Activated naive CD4-positive, alpha-beta T cell (primary cell): ENCODE data around the gene MIR17HG.
"Not testable (repeated sequence)": the region's sequence is repeated elsewhere in the genome, so short reads cannot be mapped to it uniquely, and the experiment has no call there.

Source experiments
- DNase-seq, 4 experiments: peaks; one replicate each; lab custom pipeline; 2025; lab: John Stamatoyannopoulos, UW

The MIR17HG gene

DNA sequence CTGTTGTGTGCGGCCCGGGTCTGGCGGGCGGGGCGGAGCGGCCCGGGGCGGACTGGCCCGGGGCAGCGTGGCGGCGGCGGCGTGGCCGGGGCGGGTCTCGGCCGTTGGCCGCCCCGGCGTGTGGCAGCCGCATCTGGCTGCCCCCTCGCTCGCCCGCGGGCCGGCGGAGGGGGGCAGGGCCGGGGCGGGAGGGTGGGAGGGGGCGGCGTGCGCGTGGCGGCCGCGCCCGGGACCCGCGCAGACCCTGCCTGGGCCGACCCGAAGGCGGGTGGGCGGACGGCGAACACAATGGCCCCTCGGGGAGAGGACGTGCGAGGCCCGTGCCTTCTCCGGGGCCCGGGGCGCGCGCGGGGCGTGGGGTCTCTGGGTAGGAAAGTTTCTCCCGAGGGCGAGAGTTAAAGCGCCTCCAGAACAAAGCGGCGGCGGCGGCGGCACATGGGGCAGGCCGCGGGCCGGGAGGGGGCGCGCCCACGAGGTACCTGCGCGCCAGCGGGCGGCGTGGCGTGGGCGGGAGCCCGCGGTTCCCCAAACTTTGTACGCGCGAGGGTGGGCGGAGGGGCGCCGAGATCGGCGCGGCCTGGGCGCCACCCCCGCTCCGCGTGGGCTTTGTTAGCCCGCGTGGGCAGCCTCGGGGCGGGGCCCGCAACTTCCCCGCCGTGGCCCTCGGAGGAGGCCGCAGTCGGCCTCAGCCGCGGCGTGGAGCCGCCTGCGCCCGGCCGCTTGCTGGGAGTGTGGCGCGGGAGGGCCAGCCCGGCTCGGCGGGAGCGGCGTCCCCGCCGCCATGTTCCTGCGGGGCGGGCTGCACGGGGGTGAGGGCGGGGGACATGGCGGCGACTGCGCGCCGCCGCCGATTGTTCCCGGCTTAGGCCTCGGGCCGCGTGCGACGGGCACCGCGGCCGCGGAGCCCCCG lies 764 bp downstream of the MIR17HG start:
- peak; percentile 57 to 76 (median 64) for DNase-seq

DNA sequence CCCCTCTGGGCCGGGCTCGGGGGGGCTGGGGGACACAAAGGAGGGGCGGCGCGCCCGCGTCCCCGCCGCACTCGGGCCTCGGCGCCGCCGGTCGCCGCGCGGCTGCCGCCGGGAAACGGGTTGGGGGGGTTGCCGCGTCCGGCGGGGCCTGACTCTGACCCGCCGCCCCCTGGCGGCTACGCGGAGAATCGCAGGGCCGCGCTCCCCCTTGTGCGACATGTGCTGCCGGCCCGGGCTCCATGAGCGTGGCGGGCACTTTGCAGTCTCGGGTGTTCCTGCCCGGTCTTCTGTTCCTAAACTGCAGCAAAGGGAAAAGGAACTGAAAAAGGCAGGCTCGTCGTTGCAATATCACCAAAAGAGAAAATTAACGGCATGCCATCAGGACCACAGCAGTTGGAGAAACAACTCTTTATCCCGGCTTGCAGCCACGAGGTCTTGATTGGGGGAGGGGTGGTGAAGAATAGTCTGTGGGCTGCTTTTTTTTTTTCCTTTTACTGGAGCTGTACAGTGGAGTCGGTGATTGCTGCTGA lies 1.5 kb downstream of the MIR17HG start:
- DNase-seq = peak; percentile 90 to 94 (median 92)

DNA sequence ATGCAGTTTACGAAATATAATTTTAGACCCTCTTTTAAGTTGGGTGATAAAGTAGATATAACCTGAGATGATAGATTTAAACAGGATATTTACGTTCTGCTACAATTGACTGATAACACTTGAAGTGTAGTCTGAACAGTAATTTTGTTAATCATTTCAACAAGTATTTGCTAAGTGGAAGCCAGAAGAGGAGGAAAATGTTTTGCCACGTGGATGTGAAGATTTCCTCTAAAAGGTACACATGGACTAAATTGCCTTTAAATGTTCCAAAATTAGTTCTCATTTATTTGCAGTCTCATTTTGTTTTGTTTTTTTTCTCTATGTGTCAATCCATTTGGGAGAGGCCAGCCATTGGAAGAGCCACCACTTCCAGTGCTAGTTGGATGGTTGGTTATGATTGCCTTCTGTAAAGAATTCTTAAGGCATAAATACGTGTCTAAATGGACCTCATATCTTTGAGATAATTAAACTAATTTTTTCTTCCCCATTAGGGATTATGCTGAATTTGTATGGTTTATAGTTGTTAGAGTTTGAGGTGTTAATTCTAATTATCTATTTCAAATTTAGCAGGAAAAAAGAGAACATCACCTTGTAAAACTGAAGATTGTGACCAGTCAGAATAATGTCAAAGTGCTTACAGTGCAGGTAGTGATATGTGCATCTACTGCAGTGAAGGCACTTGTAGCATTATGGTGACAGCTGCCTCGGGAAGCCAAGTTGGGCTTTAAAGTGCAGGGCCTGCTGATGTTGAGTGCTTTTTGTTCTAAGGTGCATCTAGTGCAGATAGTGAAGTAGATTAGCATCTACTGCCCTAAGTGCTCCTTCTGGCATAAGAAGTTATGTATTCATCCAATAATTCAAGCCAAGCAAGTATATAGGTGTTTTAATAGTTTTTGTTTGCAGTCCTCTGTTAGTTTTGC lies 2.8 kb downstream of the MIR17HG start:
- DNase-seq = no peak

DNA sequence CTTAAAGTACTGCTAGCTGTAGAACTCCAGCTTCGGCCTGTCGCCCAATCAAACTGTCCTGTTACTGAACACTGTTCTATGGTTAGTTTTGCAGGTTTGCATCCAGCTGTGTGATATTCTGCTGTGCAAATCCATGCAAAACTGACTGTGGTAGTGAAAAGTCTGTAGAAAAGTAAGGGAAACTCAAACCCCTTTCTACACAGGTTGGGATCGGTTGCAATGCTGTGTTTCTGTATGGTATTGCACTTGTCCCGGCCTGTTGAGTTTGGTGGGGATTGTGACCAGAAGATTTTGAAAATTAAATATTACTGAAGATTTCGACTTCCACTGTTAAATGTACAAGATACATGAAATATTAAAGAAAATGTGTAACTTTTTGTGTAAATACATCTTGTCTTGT lies 3.6 kb downstream of the MIR17HG start:
- no peak for DNase-seq

DNA sequence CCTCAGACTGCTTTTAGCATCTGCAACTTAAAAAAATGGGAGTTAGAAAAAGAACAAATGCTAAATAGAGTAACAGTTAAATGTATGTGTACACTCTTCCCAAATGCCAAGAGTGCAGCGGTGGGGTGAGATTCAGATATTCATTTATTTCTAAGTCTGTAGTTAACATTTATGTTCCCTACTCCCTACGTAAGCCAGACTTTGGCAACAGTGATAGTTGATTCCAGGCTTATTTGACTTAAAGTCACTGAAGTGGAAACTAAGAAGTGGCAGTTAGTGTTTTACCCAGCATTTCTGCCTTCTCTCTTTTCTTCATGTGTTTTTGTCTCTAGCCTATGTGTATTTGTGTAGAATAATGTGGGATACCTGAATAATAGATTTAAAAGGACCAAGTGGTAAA lies 4.5 kb downstream of the MIR17HG start:
- DNase-seq = no peak

DNA sequence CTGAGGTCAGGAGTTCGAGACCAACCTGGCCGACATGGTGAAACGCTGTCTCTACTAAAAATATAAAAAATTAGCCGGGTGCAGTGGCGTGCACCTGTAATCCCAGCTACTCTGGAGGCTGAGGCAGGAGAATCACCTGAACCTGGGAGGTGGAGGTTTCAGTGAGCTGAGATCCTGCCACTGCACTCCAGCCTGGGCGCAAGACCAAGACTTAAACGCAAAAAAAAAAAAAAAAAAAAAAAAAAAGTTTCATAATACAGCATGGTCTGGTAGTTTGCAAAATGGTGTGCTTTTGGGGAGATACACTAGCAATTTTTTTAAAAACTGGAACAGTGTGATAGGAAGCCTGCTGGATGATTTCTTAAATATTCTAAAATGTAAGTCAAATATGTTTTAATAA lies 5.4 kb downstream of the MIR17HG start:
- not testable (repeated sequence) for DNase-seq

DNA sequence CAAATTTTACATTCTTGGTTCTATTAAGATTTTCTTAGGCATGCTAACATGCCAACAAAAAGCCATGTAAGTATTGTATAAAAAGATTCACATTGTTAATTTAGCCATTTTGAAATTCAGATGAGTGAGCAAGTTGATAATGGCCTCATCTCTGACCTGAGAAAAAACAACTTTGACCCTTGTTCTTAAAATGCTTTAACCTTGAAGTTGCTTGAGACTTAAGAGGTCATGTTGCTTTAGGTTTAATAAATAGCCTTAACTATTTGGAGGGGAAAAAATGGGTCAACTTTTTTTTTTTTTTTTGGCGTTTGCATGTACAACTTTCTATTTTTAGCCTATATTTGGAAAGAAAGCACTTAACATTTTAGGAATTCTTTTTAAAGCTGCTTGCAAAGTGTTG lies 6.0 kb downstream of the MIR17HG start:
- DNase-seq = no peak

DNA sequence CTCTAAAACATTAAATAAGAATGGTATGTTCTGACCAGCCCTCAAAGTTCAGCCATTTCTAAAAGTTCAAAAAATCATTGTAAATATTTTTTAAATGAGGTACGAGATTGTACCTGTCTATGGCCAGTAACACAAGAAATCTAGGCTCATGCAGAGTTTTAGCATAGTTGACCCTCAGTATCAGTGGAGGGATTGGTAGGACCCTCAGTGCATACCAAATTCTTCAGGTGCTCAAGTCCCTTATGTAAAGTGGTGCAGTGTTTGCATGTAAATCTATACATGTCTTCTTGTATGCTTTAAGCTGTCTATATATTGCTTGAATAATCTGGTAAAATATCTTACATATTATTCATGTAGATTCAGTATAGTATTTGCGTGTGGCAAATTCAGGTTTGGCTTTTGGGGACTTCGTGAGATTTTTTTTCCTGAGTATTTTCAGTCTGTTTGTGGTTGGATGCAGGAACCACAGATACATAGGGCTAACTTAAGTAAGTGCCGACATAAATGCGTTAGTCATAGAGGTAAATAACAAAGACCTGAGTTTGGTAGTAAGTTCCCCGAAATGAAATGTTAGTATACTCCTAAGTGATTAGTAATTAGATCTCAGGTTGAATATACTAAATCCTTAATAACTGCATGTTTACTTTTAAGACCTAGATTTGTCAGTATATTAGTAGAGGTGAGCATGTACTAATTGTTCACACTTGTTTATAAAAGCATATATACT lies 7.8 kb downstream of the MIR17HG start:
- DNase-seq = no peak

DNA sequence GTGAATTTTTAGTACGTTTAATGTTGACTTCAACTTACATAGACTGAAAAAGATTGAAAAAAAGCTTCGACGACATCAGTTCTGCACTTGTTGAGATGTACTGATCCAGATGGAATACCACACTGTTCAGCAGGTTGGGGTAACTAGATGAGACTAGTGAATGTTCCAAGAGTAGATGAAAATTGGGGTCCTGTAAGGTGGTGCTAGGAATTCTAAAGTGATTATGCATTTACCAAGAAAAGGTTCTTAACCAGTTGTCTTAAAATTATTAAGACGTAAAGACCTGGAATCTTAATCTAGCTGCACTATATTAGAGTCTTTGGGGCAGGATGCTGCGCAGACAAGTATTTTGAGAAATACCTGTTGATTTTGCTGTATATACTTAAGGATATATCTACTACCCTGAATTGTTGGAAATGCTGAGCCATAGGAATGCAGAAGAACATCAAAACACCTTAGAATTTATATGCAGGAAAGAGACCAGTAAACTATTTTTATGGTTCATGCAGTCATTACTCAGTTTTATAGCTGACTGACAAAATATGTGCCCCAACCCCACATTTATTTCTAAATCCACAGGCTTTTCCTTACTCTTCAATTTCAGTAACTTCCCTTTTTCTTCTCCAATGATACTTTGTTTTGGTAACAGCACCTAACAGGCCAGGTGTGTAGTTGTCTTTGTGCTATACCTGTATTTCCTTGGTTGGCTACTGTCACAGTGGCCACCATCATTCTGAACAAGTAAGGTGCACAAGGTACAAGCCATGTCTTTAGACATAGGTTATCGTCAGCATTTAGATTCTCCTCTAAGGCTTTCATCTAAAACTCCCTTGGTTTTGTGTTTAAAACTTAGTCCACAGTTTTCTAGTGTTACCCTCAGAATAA lies 8.6 kb downstream of the MIR17HG start:
- DNase-seq = no peak

DNA sequence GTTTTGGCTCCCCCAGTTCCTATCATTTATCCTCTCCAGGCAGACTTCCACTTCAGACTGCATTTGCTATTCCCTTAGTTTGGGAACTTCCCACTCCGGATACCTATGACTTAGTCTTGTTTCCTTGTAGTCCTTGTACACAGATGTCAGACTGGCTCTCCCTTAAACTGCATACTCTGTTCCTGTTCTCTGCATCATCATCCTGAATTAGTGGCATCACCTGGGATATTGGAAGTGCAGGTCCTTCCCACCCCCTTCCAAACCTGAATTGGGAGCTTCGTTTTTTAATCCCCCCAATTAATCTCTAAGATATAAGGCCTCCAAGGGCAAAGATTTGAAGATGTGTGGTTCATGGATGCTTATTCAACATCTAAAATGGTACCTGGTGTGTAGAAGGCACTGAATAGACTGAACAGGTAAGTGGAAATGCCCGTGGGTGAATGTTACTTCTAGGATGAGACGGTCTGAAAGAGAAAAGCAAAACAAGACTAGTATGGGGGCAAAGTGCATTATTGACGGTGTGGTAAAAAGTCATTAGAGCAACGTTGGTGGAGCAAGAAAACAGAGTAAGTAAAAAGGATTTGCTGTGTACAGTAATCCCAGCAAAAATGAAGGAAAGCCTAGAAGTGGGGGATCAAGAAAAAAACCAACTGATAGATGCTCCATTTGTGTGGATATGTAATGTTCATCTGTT lies 9.6 kb downstream of the MIR17HG start:
- no peak for DNase-seq

DNA sequence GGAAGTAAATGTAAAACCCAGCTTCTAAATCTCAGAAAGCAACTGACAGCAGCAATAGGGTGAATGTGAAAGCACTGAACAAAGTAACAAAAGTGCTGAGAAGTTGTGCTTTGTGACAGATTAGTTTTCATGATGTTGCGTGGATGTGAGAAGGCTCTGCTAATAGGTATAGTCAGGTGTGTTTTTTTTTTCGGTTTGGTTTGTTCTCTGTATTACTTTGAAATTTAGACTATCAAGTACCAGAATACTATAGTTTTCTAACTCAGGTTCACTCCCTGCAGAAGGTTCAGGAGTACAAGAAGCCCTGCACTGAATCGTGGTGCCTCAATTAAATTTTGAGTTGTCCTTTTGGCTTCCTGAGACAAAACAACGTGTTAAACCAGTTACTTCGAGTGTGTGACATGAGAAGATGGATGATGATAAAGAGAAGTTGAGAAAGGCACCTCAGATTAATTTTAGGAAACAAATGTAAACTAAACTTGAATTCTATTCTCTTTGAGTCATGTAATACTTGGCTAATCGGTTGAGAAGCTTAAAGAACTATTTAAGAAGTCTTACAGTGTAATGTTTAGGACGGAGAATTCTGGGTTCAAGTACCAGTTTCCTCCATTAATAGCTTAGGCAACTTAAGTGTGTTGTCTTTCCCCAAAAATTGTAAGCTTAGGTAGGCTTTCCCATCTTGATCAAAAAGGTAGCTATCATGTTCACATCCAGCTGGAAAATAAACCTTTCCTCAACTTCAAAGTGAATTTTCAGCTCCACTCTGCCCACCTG lies 10.3 kb downstream of the MIR17HG start:
- no peak for DNase-seq

DNA sequence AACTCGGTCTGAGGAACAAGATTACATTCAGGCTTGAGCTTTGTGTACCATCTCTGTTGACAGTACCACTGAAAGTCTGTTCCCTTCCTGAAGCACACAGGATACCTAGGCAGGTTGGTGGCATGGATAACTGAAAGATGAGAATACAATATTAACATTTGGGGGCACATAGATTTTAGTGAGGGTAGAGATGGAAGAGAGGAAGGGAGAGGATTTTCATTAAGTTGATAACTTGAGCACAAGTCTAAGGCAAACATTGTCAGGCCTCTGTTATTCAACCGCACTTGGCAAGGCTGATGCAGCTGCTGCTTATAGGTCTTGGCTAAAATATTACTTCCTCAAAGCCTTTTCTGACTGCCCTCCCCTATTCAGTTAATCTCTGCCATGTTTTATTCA lies 10.9 kb downstream of the MIR17HG start:
- no peak for DNase-seq

DNA sequence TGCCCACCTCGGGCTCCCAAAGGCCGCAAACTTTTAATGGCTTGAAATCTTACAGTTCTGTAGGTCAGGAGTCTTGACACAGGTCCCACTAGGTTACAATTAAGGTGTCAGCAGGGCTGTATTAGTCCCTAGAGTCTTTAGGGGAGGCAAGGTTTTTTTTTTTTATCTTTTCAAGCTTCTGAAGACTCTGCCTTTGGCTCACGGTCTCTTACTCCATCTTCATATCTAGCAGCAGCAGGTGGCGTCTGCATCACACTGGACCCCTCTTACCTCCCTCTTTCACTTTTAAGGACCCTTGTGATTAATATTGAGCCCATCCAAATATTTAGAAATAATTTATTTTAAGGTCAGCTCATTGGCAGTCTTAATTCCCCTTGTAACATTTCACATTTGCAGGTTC lies 11.6 kb downstream of the MIR17HG start:
- DNase-seq = no peak

DNA sequence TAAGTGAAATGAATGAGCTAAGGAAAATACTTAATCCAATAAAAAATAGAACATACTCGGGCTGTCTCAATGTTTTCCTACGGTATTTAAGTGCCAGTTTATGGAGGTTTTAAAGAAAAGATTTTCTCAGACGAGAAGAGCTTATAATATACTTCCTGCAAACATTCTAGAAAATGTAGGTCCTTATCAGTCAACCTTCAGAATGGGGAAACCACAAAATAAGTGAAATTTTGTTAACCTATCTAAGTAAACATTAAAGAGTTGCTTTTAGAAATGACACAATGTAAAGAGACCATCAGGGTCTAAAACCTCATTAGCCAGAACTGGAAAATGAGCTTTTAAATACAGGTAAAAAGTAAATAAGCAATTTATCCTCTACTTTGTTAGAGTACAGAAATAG lies 12.1 kb downstream of the MIR17HG start:
- DNase-seq = no peak

DNA sequence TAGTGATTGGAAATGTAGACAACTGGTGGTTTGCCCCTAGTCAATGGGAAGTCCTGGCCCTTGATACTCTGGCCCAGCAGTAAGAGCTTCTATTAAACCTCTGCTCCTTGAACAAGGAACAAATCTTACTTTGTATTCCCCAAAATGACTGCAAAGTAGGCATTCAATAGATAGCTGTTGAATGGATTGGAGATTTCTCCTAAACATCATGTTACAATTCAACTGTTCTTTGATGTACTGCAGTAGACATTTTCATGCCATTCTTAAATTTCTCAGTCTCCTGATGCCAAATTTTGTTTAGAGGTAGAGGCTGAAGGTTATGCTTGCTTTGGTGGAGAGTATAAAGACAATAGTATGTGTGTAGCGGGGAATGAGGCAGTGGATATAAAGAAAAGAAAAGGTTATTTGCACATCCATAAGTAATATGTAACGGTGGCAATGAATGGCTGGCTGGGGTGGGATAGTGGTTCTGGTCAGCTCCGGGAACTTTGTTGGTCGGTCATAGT lies 12.8 kb downstream of the MIR17HG start:
- no peak for DNase-seq

DNA sequence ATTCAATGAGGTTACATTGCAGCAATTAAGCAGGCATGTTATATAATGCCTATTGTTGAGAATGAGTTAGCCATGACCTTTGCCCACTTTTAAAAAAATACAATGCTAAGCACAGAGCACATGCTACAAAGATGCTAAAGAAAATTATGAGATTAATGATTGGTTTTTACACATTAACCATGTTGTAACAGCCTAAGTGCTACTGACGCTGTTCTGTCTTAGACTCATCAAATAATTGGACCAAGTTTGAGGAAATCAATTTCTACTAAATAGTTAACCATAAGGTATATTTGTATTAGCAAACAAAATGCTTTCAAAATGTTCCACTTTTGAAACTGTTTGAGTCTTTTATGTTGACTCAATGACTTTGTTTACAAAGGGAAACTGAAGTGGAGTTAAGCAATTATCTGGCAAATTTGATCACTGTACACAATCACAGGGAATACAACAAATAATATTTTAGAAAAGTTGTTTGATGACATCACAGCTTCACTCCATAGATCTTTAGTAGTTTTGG lies 14.3 kb downstream of the MIR17HG start:
- DNase-seq = no peak

DNA sequence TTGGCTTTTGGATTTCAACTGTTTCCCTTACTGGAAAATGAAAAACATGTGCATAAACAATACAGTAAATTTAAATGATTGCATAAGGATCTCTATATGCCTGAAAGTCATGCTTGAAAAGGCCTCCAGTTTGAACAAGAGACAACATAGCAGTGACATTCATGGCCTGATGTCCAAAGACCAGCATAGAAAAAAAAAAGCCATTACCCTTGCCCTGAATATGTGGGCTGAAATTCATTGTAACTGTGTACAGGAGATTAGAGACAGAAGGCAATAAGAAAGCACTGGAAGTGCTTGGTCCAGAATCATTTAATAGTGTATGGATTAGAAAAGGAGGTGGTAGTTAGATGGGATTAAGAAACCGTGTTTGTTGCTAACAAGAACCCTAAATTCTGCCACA lies 15.4 kb downstream of the MIR17HG start:
- DNase-seq = no peak

DNA sequence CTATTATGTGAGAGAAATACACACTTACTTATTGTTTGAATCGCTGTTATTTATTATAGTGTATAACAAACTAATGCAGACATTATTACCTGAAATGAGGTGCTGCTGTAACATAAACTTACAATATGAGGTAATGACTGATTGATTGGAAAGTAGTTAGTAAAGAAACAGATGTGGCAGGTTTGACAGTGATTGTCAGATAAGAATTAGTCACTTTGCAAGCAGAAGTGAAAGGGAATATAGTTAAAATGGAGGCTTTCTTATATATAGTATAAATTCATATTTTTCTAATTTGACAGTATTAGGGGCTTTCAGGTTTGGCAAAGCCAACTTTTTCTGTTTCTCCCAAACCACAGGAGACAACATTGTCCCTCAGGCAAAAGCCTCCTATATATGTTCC lies 20.6 kb downstream of the MIR17HG start:
- DNase-seq = no peak
